Pancreas (tissue), 10 donors: ENCODE data around the gene AIG1. TPM values are rescaled to one million over a fixed set of nuclear protein-coding genes. Genes with fewer than 3 reads are reported as not detected.

Source experiments
- ATAC-seq, 4 donors: fragments of 200-7000 bp; cut with Tn5 transposase; one replicate each; pipeline versions ENCODE4 v1.8.0 to v1.9.1; 2020; ENCODE audit warnings: mild to moderate bottlenecking in 4 of 4, moderate library complexity in 4 of 4
- DNase-seq, 6 donors: peaks; one replicate each; pipeline ENCODE4 v3.0.0-alpha.2; 2020
- FAIRE-seq: peaks from 2 replicates; lab custom pipeline; 2012; peaks lifted over from hg19 to GRCh38; lab: Jason Lieb, UNC
- H3K27ac ChIP-seq, 4 donors: fragments of 200-600 bp; sonication (generic); 1 replicate in 3 of 4; 2 replicates in 1 of 4; pipeline versions ENCODE4 v1.5.0 to v1.8.0; 2020
- H3K27me3 ChIP-seq, 4 donors: fragments of 200-600 bp; one replicate each; pipeline ENCODE4 v1.8.0; 2021
- H3K36me3 ChIP-seq, 3 donors: fragments of 200-600 bp; sonication (generic) in 1 of 3; one replicate each; pipeline versions ENCODE4 v1.5.0 to v1.8.0; 2020 to 2021
- H3K4me1 ChIP-seq, 3 donors: fragments of 200-600 bp; one replicate each; pipeline ENCODE4 v1.8.0; 2021
- H3K4me3 ChIP-seq, 4 donors: fragments of 200-600 bp; sonication (generic) in 2 of 4; one replicate each; pipeline versions ENCODE4 v1.5.0 to v1.8.0; 2020 to 2021
- H3K9me3 ChIP-seq, 4 donors: fragments of 200-600 bp; one replicate each; pipeline ENCODE4 v1.8.0; 2021
- CTCF ChIP-seq, 4 donors: fragments of 200-600 bp; sonication (generic) in 3 of 4; IDR thresholded peaks; one replicate each; pipeline versions ENCODE4 v1.5.0 to v1.8.0; 2021; ENCODE audit warnings: antibody characterized with exemption in 4 of 4
- WGBS, 2 donors: extraction: QIAGEN DNeasy Blood & Tissue Kit; methylation state at CpG; one replicate each; pipeline ENCODE4 v1.1.7; 2013; 5-methylcytosine and 5-hydroxymethylcytosine counted together
- intact Hi-C, 3 donors: fragments of 100-400 bp; cut with DNase I; formaldehyde crosslinking; loops; one replicate each; pipeline versions ENCODE4 v1.11.1 to v1.14.2; 2022
- polyA plus RNA-seq, 2 donors: library from polyadenylated mRNA; stranded (reverse); fragments of 200-250 nt; gene quantifications; one replicate each; pipeline ENCODE4 v1.2.3, GENCODE V29; 2013
- total RNA-seq, 6 donors: library from RNA; stranded (reverse); fragmentation: NEBNext Ultra II Directional in 4 of 6; extraction: Animal tissue kit (Norgen Biotek cat#: 25700) in 4 of 6; gene quantifications; one replicate each; pipeline versions ENCODE4 v1.2.1 to v1.2.4, GENCODE V29; 2021 to 2023
- donor health status: healthy with polysubstance abuse.
- donor health status: DM: no; HTN: no; CAD: no; lungs with moderate emphysema.
- donor health status: DM: no; HTN: no; CAD: no.
- donor health status: control.
- donor health status: control.
- donor health status: Bipolar disorder and iron deficiency.
- donor health status: DM: yes; HTN: yes; CAD: no.
- donor health status: DM: no; HTN: no; CAD: no.
- donor health status: DM: no; HTN: no; CAD: no.
- donor health status: DM: yes; HTN: yes; CAD: no.

AIG1 gene
- total and polyA plus RNA-seq, 8 donors: 8.7 to 28.9 (median 14.9) TPM

- DNase-seq: no peak
- Histone ChIP-seq H3K4me1 (no peaks in the 10 kb centered on the region), H3K27ac (no peak overlapping the region), H3K36me3 (no peaks in the 10 kb centered on the region), H3K27me3 (no peaks in the 10 kb centered on the region), H3K9me3 (no peaks in the 10 kb centered on the region), H3K4me3 (no peak overlapping the region)
- no peak for ATAC-seq
- no peak for TF ChIP-seq CTCF (IDR thresholded peaks at IDR 0.05)
- 91 to 93% methylated on average over 1 of the region's 1 CpG for WGBS, 2 donors
- intact Hi-C loops: no loop called here
- no peak for FAIRE-seq
Measured at GRCh38 chr6:143332153-143332845, 271.6 kb downstream of the AIG1 start.

GRCh38 chr6:143333081-143333480, 272.4 kb downstream of the AIG1 start:
- intact Hi-C loops: no loop called here
- 87 to 92% methylated on average over 2 of the region's 2 CpGs for WGBS, 2 donors
- Histone ChIP-seq H3K27me3 (no peaks in the 10 kb centered on the region), H3K9me3 (no peaks in the 10 kb centered on the region), H3K4me1 (no peaks in the 10 kb centered on the region), H3K36me3 (no peaks in the 10 kb centered on the region), H3K27ac (no peak overlapping the region), H3K4me3 (no peak overlapping the region)
- no peak for TF ChIP-seq CTCF (IDR thresholded peaks at IDR 0.05)
- DNase-seq (no peak), ATAC-seq (no peak), FAIRE-seq (no peak)

- no peak for FAIRE-seq
- WGBS, 2 donors: 91 to 94% methylated on average over 7 of the region's 7 CpGs
- Histone ChIP-seq H3K4me1 (no peaks in the 10 kb centered on the region), H3K36me3 (no peaks in the 10 kb centered on the region), H3K9me3 (no peaks in the 10 kb centered on the region), H3K4me3 (no peak overlapping the region), H3K27ac (no peak overlapping the region), H3K27me3 (no peaks in the 10 kb centered on the region)
- intact Hi-C loops: no loop called here
- DNase-seq: no peak
- no peak for ATAC-seq
- TF ChIP-seq CTCF (IDR thresholded peaks at IDR 0.05): no peak
Measured at GRCh38 chr6:143333749-143334520, 273.2 kb downstream of the AIG1 start.

- no peak overlapping the region for H3K27ac ChIP-seq
- DNase-seq (no peak), ATAC-seq (no peak), FAIRE-seq (no peak)
- H3K4me1 ChIP-seq: no peaks in the 10 kb centered on the region
- no peaks in the 10 kb centered on the region for H3K9me3 ChIP-seq
- WGBS, 2 donors: 84 to 89% methylated on average over 2 of the region's 2 CpGs
- intact Hi-C loops: no loop called here
- no peaks in the 10 kb centered on the region for H3K36me3 ChIP-seq
- no peak for TF ChIP-seq CTCF (IDR thresholded peaks at IDR 0.05)
- H3K27me3 ChIP-seq: no peaks in the 10 kb centered on the region
- H3K4me3 ChIP-seq: no peak overlapping the region
Measured at GRCh38 chr6:143335865-143336264, 275.2 kb downstream of the AIG1 start.
